ENCODE data around the gene PRR36.

GRCh38 chr19:7909471-7910067 lies 35.4 kb upstream of the PRR36 start:
- TF ChIP-seq FOXP1 (CRISPR knock-in tag; IDR thresholded peaks at IDR 0.05; ENCODE audit: borderline replicate concordance) (no peak), E2F4 (CRISPR knock-in tag; IDR thresholded peaks at IDR 0.05; ENCODE audit: borderline replicate concordance, low read depth) (no peak), CTCF (IDR thresholded peaks at IDR 0.05) (no peak), NFYB (CRISPR knock-in tag; conservative IDR thresholded peaks at IDR 0.05; ENCODE audit: low read depth) (no peak), FOXP4 (CRISPR knock-in tag; IDR thresholded peaks at IDR 0.05) (no peak), CREM (CRISPR knock-in tag; IDR thresholded peaks at IDR 0.05) (no peak)
